Body of pancreas (tissue), 4 donors: ENCODE data around the gene TMEM106C.

ENCODE experiments used
- CTCF ChIP-seq, 7 experiments: fragments of 450-650 bp in 4 of 7; fragments of 200-600 bp in 3 of 7; sonication (generic) in 3 of 7; IDR thresholded peaks; one replicate each; pipeline ENCODE4 v1.5.1; 2016 to 2019; ENCODE audit warnings: antibody characterized with exemption in 7 of 7
- POLR2A ChIP-seq, 3 donors: fragments of 450-650 bp; IDR thresholded peaks; one replicate each; pipeline ENCODE4 v1.6.1; 2016; ENCODE audit warnings: antibody characterized with exemption in 3 of 3, mild to moderate bottlenecking in 2 of 3

- no peak for TF ChIP-seq POLR2A (IDR thresholded peaks at IDR 0.05)
- no peak for TF ChIP-seq CTCF (IDR thresholded peaks at IDR 0.05)
Measured at GRCh38 chr12:47954058-47954457, 9.3 kb upstream of the TMEM106C start.
